HG03108 (cell line): ENCODE data around the gene IWS1.
"Not testable (repeated sequence)": the region's sequence is repeated elsewhere in the genome, so short reads cannot be mapped to it uniquely, and the experiment has no call there.

Experiments used
- ATAC-seq: cut with Tn5 transposase; IDR thresholded peaks from one replicate; pipeline ENCODE4 v1.9.1; 2021; ENCODE audit warnings: moderate library complexity; ENCODE audit not compliant: unreplicated experiment

Gene IWS1

GRCh38 chr2:127463155-127463991 is 62.9 kb downstream of the IWS1 start:
- no peak for ATAC-seq

- no peak for ATAC-seq
Observed at GRCh38 chr2:127462461-127462860, 63.8 kb downstream of the IWS1 start.

GRCh38 chr2:127456960-127457359 is 69.3 kb downstream of the IWS1 start:
- no peak for ATAC-seq

- ATAC-seq = no peak
Observed at GRCh38 chr2:127455566-127456493, 70.5 kb downstream of the IWS1 start.

- no peak for ATAC-seq
Observed at GRCh38 chr2:127454595-127455565, 71.4 kb downstream of the IWS1 start.

GRCh38 chr2:127453392-127454171 is 72.7 kb downstream of the IWS1 start:
- ATAC-seq = no peak

- ATAC-seq = no peak
Observed at GRCh38 chr2:127453013-127453391, 73.3 kb downstream of the IWS1 start.

GRCh38 chr2:127452423-127452822 is 73.9 kb downstream of the IWS1 start:
- not testable (repeated sequence) for ATAC-seq

- no peak for ATAC-seq
Observed at GRCh38 chr2:127451981-127452380, 74.3 kb downstream of the IWS1 start.

GRCh38 chr2:127449898-127450297 is 76.4 kb downstream of the IWS1 start:
- ATAC-seq = no peak

- ATAC-seq = no peak
Observed at GRCh38 chr2:127449414-127449813, 76.9 kb downstream of the IWS1 start.

GRCh38 chr2:127448526-127448925 is 77.8 kb downstream of the IWS1 start:
- ATAC-seq = no peak

GRCh38 chr2:127439343-127439742 is 86.9 kb downstream of the IWS1 start:
- no peak for ATAC-seq

GRCh38 chr2:127437781-127438726 is 88.2 kb downstream of the IWS1 start:
- no peak for ATAC-seq

GRCh38 chr2:127437056-127437455 is 89.2 kb downstream of the IWS1 start:
- no peak for ATAC-seq

GRCh38 chr2:127434515-127434914 is 91.8 kb downstream of the IWS1 start:
- no peak for ATAC-seq

GRCh38 chr2:127431408-127432023 is 94.8 kb downstream of the IWS1 start:
- ATAC-seq = no peak
